HG03457 (cell line): ENCODE data around the gene ZDHHC8.

Experiments
- ATAC-seq: cut with Tn5 transposase; IDR thresholded peaks from one replicate; pipeline ENCODE4 v1.9.1; 2021; ENCODE audit warnings: moderate number of reproducible peaks; ENCODE audit not compliant: unreplicated experiment

ZDHHC8 gene

GRCh38 chr22:20142711-20143621 lies 11.4 kb downstream of the ZDHHC8 start:
- no peak for ATAC-seq

GRCh38 chr22:20143883-20144665 lies 12.5 kb downstream of the ZDHHC8 start:
- ATAC-seq, result no peak

- no peak for ATAC-seq
Observed at GRCh38 chr22:20145206-20145831, 13.7 kb downstream of the ZDHHC8 start.

- no peak for ATAC-seq
Observed at GRCh38 chr22:20145832-20146223, 14.2 kb downstream of the ZDHHC8 start.

- ATAC-seq, result no peak
Observed at GRCh38 chr22:20146777-20147176, 15.2 kb downstream of the ZDHHC8 start.

GRCh38 chr22:20147237-20147988 lies 15.8 kb downstream of the ZDHHC8 start:
- no peak for ATAC-seq

GRCh38 chr22:20148414-20148813 lies 16.8 kb downstream of the ZDHHC8 start:
- ATAC-seq, result no peak

- ATAC-seq, result no peak
Observed at GRCh38 chr22:20149257-20150250, 17.9 kb downstream of the ZDHHC8 start.

- no peak for ATAC-seq
Observed at GRCh38 chr22:20150381-20151275, 19.0 kb downstream of the ZDHHC8 start, which contains the start of gene CCDC188. CCDC188 (minus strand) TSS chr22:20151055; CDS start chr22:20150986, 69 bp downstream.

GRCh38 chr22:20151276-20151588 lies 19.6 kb downstream of the ZDHHC8 start:
- ATAC-seq, result no peak

- ATAC-seq, result no peak
Observed at GRCh38 chr22:20152464-20152890, 20.9 kb downstream of the ZDHHC8 start.

GRCh38 chr22:20153945-20154344 lies 22.3 kb downstream of the ZDHHC8 start:
- ATAC-seq, result no peak

- no peak for ATAC-seq
Observed at GRCh38 chr22:20154602-20155187, 23.1 kb downstream of the ZDHHC8 start.

GRCh38 chr22:20155330-20156041 lies 23.9 kb downstream of the ZDHHC8 start:
- no peak for ATAC-seq

GRCh38 chr22:20156042-20156389 lies 24.4 kb downstream of the ZDHHC8 start:
- ATAC-seq, result no peak

GRCh38 chr22:20156611-20157429 lies 25.2 kb downstream of the ZDHHC8 start:
- ATAC-seq, result no peak
